Suppressor macrophage (primary cell): Measurements from ENCODE around the gene MKNK1.

Experiments used
- DNase-seq, 4 experiments: peaks; one replicate each; pipeline ENCODE4 v3.0.0-alpha.2; 2020 to 2022

The MKNK1 gene

GRCh38 chr1:46522184-46522968 is 81.7 kb downstream of the MKNK1 start:
- peak; percentile 57 to 79 (median 70) for DNase-seq

- peak in 1 of 4 experiments; percentile 22 for DNase-seq
These were observed 82.7 kb downstream of the MKNK1 start for GRCh38 chr1:46521414-46521813.

GRCh38 chr1:46520063-46520911 is 83.8 kb downstream of the MKNK1 start:
- DNase-seq: peak in 1 of 4 experiments; percentile 19

GRCh38 chr1:46519209-46519608 is 84.9 kb downstream of the MKNK1 start:
- peak in 1 of 4 experiments; percentile 15 for DNase-seq

GRCh38 chr1:46517932-46518498 is 86.1 kb downstream of the MKNK1 start:
- DNase-seq: no peak

- no peak for DNase-seq
These were observed 87.0 kb downstream of the MKNK1 start for GRCh38 chr1:46517010-46517600.

GRCh38 chr1:46516200-46516950 is 87.7 kb downstream of the MKNK1 start:
- DNase-seq: no peak

GRCh38 chr1:46515576-46515975 is 88.5 kb downstream of the MKNK1 start:
- DNase-seq: no peak

GRCh38 chr1:46513536-46513935 is 90.5 kb downstream of the MKNK1 start:
- DNase-seq: no peak

- no peak for DNase-seq
These were observed 91.3 kb downstream of the MKNK1 start for GRCh38 chr1:46512792-46513190.

GRCh38 chr1:46512135-46512791 is 91.8 kb downstream of the MKNK1 start:
- no peak for DNase-seq

GRCh38 chr1:46510998-46511365 is 93.1 kb downstream of the MKNK1 start:
- DNase-seq: no peak

- DNase-seq: no peak
These were observed 93.6 kb downstream of the MKNK1 start for GRCh38 chr1:46510341-46510997.

GRCh38 chr1:46508757-46509156 is 95.3 kb downstream of the MKNK1 start:
- DNase-seq: peak; percentile 61 to 81 (median 66)
